ENCODE data around the gene SLC33A1.

DNA sequence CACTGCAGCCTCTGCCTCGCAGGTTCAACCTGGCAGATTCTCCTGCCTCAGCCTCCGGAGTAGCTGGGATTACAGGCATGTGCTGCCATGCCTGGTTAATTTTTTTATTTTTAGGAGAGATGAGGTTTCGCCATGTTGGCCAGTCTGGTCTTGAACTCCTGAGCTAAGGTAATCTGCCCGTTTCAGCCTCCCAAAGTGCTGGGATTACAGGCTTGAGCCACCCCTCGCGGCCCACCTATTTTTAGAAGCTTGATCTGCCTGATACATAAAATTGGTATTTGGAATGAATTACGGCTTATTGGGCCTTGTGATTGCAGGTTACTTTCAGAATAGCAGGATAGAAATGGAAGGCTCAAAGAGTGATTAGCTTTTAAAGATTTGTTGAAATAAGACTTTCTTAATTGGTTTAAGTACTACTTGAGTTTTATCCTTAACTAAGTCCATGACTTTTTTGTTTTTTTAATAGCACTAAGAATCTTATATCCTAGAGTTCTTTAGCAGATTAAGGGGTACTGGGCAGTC lies 41.2 kb upstream of the SLC33A1 start:
- TF ChIP-seq JUND (IDR thresholded peaks at IDR 0.05) (no peak), CTCF (IDR thresholded peaks at IDR 0.05; ENCODE audit: low read depth, low read length, missing input control) (no peak), GABPA (IDR thresholded peaks at IDR 0.05 in 1 of 2, conservative IDR thresholded peaks at IDR 0.05 in 1 of 2) (no peak), TAF1 (conservative IDR thresholded peaks at IDR 0.05) (no peak), NR2F2 (IDR thresholded peaks at IDR 0.05) (no peak), SP1 (IDR thresholded peaks at IDR 0.05) (no peak), MAX (IDR thresholded peaks at IDR 0.05) (no peak), YY1 (IDR thresholded peaks at IDR 0.05) (no peak), ZBTB33 (IDR thresholded peaks at IDR 0.05) (no peak), RAD21 (IDR thresholded peaks at IDR 0.05) (no peak), REST (IDR thresholded peaks at IDR 0.05) (no peak)
